ENCODE measurements around the gene ADRB2.

Gene ADRB2

GRCh38 chr5:148841519-148841918 is 15.1 kb downstream of the ADRB2 start:
- 0 out of 2 replicates have a peak, but pooled peaks cover 2% of the 10 kb centered on the region for H3K4me1 ChIP-seq (ENCODE audit: control insufficient read depth, insufficient read depth, low read length)
- no peaks in the 10 kb centered on the region for H3K27me3 ChIP-seq (ENCODE audit: control insufficient read depth, insufficient read depth, low read length)
- no peaks in the 10 kb centered on the region for H3K9me3 ChIP-seq (ENCODE audit: control insufficient read depth, insufficient read depth, low read length)
- H3K36me3 ChIP-seq (ENCODE audit: control insufficient read depth, insufficient read depth, low read length): no peaks in the 10 kb centered on the region
- no peak overlapping the region for H3K27ac ChIP-seq (ENCODE audit: low read length)
- no peak for DNase-seq (ENCODE audit: low read depth, low spot score)
- WGBS (ENCODE audit: insufficient coverage, insufficient read length): no CpG with 5 or more reads among the region's 3 CpGs
- no peak overlapping the region for H3K4me3 ChIP-seq (ENCODE audit: low read length)

- 0 out of 2 replicates have a peak, but pooled peaks cover 2% of the 10 kb centered on the region for H3K4me1 ChIP-seq (ENCODE audit: control insufficient read depth, insufficient read depth, low read length)
- H3K27ac ChIP-seq (ENCODE audit: low read length): no peak overlapping the region
- no peaks in the 10 kb centered on the region for H3K9me3 ChIP-seq (ENCODE audit: control insufficient read depth, insufficient read depth, low read length)
- H3K36me3 ChIP-seq (ENCODE audit: control insufficient read depth, insufficient read depth, low read length): no peaks in the 10 kb centered on the region
- WGBS (ENCODE audit: insufficient coverage, insufficient read length): no CpG with 5 or more reads among the region's 2 CpGs
- no peak for DNase-seq (ENCODE audit: low read depth, low spot score)
- no peaks in the 10 kb centered on the region for H3K27me3 ChIP-seq (ENCODE audit: control insufficient read depth, insufficient read depth, low read length)
- H3K4me3 ChIP-seq (ENCODE audit: low read length): no peak overlapping the region
Measured at GRCh38 chr5:148842161-148842560, 15.8 kb downstream of the ADRB2 start.

DNA sequence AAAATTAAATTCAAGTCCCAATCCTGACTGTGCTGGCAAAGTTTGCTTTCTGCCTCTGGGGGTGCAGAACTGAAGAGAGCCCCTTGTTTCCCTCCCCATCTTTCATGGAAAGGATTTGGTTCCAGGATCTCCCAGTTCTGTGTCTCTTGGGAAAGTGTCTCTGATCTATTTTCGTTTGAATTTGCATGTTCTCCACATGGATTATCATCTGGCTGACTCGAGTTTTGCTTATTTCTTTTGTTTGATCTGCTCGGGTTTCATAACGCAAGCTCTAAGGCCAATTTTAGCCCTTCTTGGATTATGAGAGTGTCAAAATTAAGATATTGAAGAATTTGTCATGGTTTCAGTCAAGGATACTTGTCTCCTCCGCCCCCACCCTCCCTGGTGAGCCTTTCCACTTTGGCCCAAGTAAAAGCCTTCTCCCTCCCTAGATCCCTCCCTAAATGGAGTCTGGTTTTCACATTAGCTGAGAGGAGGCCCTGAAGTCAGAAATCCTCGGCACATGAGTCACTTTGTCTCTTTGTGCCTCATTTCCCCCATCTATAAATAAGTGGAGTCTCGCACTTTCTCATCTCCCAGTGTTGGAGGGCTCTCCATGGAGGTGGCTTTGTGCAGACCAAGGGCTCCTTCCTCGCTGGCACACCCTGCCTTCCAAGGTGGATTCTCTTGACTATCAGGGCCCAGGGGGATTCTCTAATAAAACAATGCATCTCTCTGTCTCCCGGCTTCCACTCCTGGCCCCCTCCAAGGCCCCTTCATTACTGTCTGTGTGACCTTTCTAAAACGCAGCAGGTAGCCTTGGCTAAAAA is 17.3 kb downstream of the ADRB2 start:
- DNase-seq (ENCODE audit: low read depth, low spot score): no peak
- Histone ChIP-seq H3K27me3 (ENCODE audit: control insufficient read depth, insufficient read depth, low read length) (no peaks in the 10 kb centered on the region), H3K27ac (ENCODE audit: low read length) (no peak overlapping the region), H3K4me1 (ENCODE audit: control insufficient read depth, insufficient read depth, low read length) (0 out of 2 replicates have a peak, but pooled peaks cover 2% of the 10 kb centered on the region), H3K36me3 (ENCODE audit: control insufficient read depth, insufficient read depth, low read length) (no peaks in the 10 kb centered on the region), H3K4me3 (ENCODE audit: low read length) (no peak overlapping the region), H3K9me3 (ENCODE audit: control insufficient read depth, insufficient read depth, low read length) (no peaks in the 10 kb centered on the region)
- WGBS (ENCODE audit: insufficient coverage, insufficient read length): no CpG with 5 or more reads among the region's 10 CpGs

- WGBS (ENCODE audit: insufficient coverage, insufficient read length): no CpG with 5 or more reads among the region's 7 CpGs
- 0 out of 2 replicates have a peak, but pooled peaks cover 2% of the 10 kb centered on the region for H3K4me1 ChIP-seq (ENCODE audit: control insufficient read depth, insufficient read depth, low read length)
- DNase-seq (ENCODE audit: low read depth, low spot score): no peak
Measured at GRCh38 chr5:148844433-148845280, 18.2 kb downstream of the ADRB2 start.

GRCh38 chr5:148846930-148847329 is 20.5 kb downstream of the ADRB2 start:
- Histone ChIP-seq H3K27ac (ENCODE audit: low read length) (no peak overlapping the region), H3K36me3 (ENCODE audit: control insufficient read depth, insufficient read depth, low read length) (no peaks in the 10 kb centered on the region), H3K4me1 (ENCODE audit: control insufficient read depth, insufficient read depth, low read length) (0 out of 2 replicates have a peak, but pooled peaks cover 2% of the 10 kb centered on the region), H3K9me3 (ENCODE audit: control insufficient read depth, insufficient read depth, low read length) (no peaks in the 10 kb centered on the region), H3K27me3 (ENCODE audit: control insufficient read depth, insufficient read depth, low read length) (no peaks in the 10 kb centered on the region), H3K4me3 (ENCODE audit: low read length) (no peak overlapping the region)
- DNase-seq (ENCODE audit: low read depth, low spot score): no peak

More at GRCh38 chr5:148844433-148845280, 18.2 kb downstream of the ADRB2 start:
- H3K36me3 ChIP-seq (ENCODE audit: control insufficient read depth, insufficient read depth, low read length): no peaks in the 10 kb centered on the region
- no peaks in the 10 kb centered on the region for H3K27me3 ChIP-seq (ENCODE audit: control insufficient read depth, insufficient read depth, low read length)
- H3K4me3 ChIP-seq (ENCODE audit: low read length): no peak overlapping the region
- no peak overlapping the region for H3K27ac ChIP-seq (ENCODE audit: low read length)
- no peaks in the 10 kb centered on the region for H3K9me3 ChIP-seq (ENCODE audit: control insufficient read depth, insufficient read depth, low read length)

DNA sequence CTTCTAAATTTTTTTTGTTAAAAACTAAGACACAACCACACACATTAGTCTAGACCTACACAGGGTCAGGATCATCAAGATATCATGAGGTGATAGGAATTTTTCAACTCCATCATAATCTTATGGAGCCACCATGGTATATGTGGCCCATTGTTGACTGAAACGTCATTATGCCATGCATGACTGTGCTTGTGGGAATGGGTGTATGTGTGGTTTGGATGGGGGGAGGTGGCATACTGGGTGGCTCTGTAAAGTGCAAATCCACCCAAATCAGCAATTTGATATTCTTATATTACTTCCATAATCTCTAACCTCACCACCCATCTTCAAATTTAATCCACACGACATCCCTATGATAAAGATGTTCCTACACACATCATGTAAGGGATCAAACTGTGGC is 21.0 kb downstream of the ADRB2 start:
- Histone ChIP-seq H3K4me1 (ENCODE audit: control insufficient read depth, insufficient read depth, low read length) (0 out of 2 replicates have a peak, but pooled peaks cover 2% of the 10 kb centered on the region), H3K4me3 (ENCODE audit: low read length) (no peak overlapping the region), H3K9me3 (ENCODE audit: control insufficient read depth, insufficient read depth, low read length) (no peaks in the 10 kb centered on the region), H3K27ac (ENCODE audit: low read length) (no peak overlapping the region), H3K27me3 (ENCODE audit: control insufficient read depth, insufficient read depth, low read length) (no peaks in the 10 kb centered on the region), H3K36me3 (ENCODE audit: control insufficient read depth, insufficient read depth, low read length) (no peaks in the 10 kb centered on the region)
- no peak for DNase-seq (ENCODE audit: low read depth, low spot score)
- 100% methylated on average over 1 of the region's 2 CpGs for WGBS (ENCODE audit: insufficient coverage, insufficient read length)

DNA sequence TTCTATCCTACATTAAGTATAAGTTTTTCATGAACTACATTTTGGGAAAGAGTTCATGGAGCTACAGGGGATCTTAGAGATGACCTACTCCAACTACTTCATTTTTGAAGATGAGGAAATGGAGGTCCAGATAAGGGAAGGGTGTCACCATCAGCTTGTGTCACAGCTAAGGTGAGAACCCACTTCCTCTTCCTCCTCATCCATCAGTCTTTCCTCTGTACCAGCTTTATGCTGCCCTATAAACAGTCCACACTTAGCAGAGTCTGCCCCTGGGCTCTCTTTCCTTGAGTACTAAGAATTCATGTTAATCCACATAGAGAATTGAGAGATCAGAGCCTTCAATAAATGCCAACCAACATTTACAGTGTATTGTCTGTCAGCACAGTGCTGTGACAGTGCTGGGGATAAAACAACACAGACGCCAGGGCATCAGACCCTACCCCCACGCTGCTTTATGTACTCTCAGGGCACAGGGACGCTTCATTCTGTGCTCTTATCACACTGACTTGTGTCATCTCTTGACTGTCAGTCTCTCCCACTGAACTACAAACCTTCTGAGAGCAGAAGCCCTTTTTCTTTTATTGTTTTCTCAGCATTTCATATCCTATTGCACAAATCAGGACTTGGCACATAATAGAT is 22.1 kb downstream of the ADRB2 start:
- Histone ChIP-seq H3K27ac (ENCODE audit: low read length) (no peak overlapping the region), H3K9me3 (ENCODE audit: control insufficient read depth, insufficient read depth, low read length) (no peaks in the 10 kb centered on the region), H3K4me3 (ENCODE audit: low read length) (no peak overlapping the region), H3K4me1 (ENCODE audit: control insufficient read depth, insufficient read depth, low read length) (no peaks in the 10 kb centered on the region), H3K36me3 (ENCODE audit: control insufficient read depth, insufficient read depth, low read length) (no peaks in the 10 kb centered on the region), H3K27me3 (ENCODE audit: control insufficient read depth, insufficient read depth, low read length) (no peaks in the 10 kb centered on the region)
- no CpG with 5 or more reads among the region's 3 CpGs for WGBS (ENCODE audit: insufficient coverage, insufficient read length)
- DNase-seq (ENCODE audit: low read depth, low spot score): no peak

DNA sequence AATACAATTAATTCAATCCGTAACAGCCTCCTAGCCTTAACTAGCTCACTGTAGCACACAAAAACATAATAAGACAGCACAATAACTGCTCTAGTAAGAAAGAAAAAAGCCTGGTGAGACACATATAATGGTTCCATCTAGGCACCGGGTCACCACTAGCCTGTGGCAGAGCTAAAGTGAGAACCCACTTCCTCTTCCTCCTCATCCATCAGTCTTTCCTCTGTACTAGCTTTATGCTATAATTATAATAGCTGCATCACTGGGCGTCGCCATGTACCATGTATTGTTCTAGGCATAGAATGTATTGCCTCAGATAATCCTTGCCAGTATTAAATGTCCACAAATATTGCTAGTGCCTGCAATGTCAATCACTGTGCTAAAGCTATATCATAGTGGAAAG is 23.1 kb downstream of the ADRB2 start:
- Histone ChIP-seq H3K4me1 (ENCODE audit: control insufficient read depth, insufficient read depth, low read length) (no peaks in the 10 kb centered on the region), H3K36me3 (ENCODE audit: control insufficient read depth, insufficient read depth, low read length) (no peaks in the 10 kb centered on the region), H3K4me3 (ENCODE audit: low read length) (no peak overlapping the region), H3K27ac (ENCODE audit: low read length) (no peak overlapping the region), H3K27me3 (ENCODE audit: control insufficient read depth, insufficient read depth, low read length) (no peaks in the 10 kb centered on the region), H3K9me3 (ENCODE audit: control insufficient read depth, insufficient read depth, low read length) (no peaks in the 10 kb centered on the region)
- DNase-seq (ENCODE audit: low read depth, low spot score): no peak
- WGBS (ENCODE audit: insufficient coverage, insufficient read length): no CpG with 5 or more reads among the region's 4 CpGs

DNA sequence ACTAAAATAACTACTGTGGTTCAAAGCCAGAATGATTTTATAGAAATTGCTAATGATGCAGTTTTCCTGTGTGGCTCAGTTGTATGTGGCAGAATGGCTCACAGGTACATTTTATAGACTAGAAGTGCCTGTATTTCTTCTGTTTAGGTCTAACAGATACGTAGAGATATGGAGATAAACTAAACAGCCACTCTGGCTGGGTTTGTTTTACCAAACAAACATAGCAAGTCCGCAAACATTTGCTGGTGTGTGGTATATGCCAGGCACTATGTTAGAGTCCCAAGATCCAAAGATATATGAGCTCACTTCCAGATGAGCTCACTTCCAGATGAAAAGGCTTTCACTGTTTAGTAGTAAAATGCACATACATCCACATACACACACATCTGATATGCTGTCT is 24.4 kb downstream of the ADRB2 start:
- no peak for DNase-seq (ENCODE audit: low read depth, low spot score)
- no peaks in the 10 kb centered on the region for H3K9me3 ChIP-seq (ENCODE audit: control insufficient read depth, insufficient read depth, low read length)
- no peak overlapping the region for H3K4me3 ChIP-seq (ENCODE audit: low read length)
- no CpG with 5 or more reads among the region's 2 CpGs for WGBS (ENCODE audit: insufficient coverage, insufficient read length)
- no peaks in the 10 kb centered on the region for H3K27me3 ChIP-seq (ENCODE audit: control insufficient read depth, insufficient read depth, low read length)
- no peaks in the 10 kb centered on the region for H3K36me3 ChIP-seq (ENCODE audit: control insufficient read depth, insufficient read depth, low read length)
- H3K4me1 ChIP-seq (ENCODE audit: control insufficient read depth, insufficient read depth, low read length): no peaks in the 10 kb centered on the region
- H3K27ac ChIP-seq (ENCODE audit: low read length): no peak overlapping the region

- no peak for DNase-seq (ENCODE audit: low read depth, low spot score)
- Histone ChIP-seq H3K9me3 (ENCODE audit: control insufficient read depth, insufficient read depth, low read length) (no peaks in the 10 kb centered on the region), H3K27me3 (ENCODE audit: control insufficient read depth, insufficient read depth, low read length) (no peaks in the 10 kb centered on the region), H3K36me3 (ENCODE audit: control insufficient read depth, insufficient read depth, low read length) (no peaks in the 10 kb centered on the region), H3K27ac (ENCODE audit: low read length) (no peak overlapping the region), H3K4me1 (ENCODE audit: control insufficient read depth, insufficient read depth, low read length) (no peaks in the 10 kb centered on the region), H3K4me3 (ENCODE audit: low read length) (no peak overlapping the region)
- whole genome bisulfite sequencing (ENCODE audit: insufficient coverage, insufficient read length): no CpG with 5 or more reads among the region's 2 CpGs
Measured at GRCh38 chr5:148853868-148854267, 27.5 kb downstream of the ADRB2 start.
